DOHH2 (cell line): ENCODE data around the gene SSUH2.

Experiments used
- H3F3A ChIP-seq: fragments of 200-600 bp; sonication (generic), shearing (Covaris generic); 2 replicates; pipeline ENCODE4 v1.6.0; 2016; ENCODE audit warnings: antibody characterized with exemption, mild to moderate bottlenecking; ENCODE audit not compliant: control insufficient read depth, insufficient read depth
- H3K27ac ChIP-seq: fragments of 200-600 bp; sonication (generic); 2 replicates; pipeline ENCODE4 v1.5.1; 2014; ENCODE audit warnings: low read depth, mild to moderate bottlenecking, low read length, moderate library complexity
- H3K27me3 ChIP-seq: fragments of 200-600 bp; sonication (generic); 2 replicates; pipeline ENCODE4 v1.6.1; 2014; ENCODE audit warnings: mild to moderate bottlenecking, low read length, mixed read lengths; ENCODE audit not compliant: control insufficient read depth
- H3K36me3 ChIP-seq: fragments of 200-600 bp; sonication (generic); 2 replicates; pipeline ENCODE4 v1.6.1; 2014; ENCODE audit warnings: mild to moderate bottlenecking, low read length, moderate library complexity, mixed read lengths; ENCODE audit not compliant: control insufficient read depth
- H3K4me1 ChIP-seq: fragments of 200-600 bp; sonication (generic); 2 replicates; pipeline ENCODE4 v1.6.1; 2014; ENCODE audit warnings: mild to moderate bottlenecking, low read length, mixed read lengths; ENCODE audit not compliant: control insufficient read depth
- H3K4me2 ChIP-seq: fragments of 200-600 bp; sonication (generic); 2 replicates; pipeline ENCODE4 v1.6.0; 2014; ENCODE audit warnings: mild to moderate bottlenecking, low read length, moderate library complexity
- H3K4me3 ChIP-seq: fragments of 200-600 bp; sonication (generic); 2 replicates; pipeline ENCODE4 v1.5.1; 2014; ENCODE audit warnings: mild to moderate bottlenecking, low read length, mixed read lengths
- H3K79me2 ChIP-seq: fragments of 200-600 bp; sonication (generic); 2 replicates; pipeline ENCODE4 v1.6.1; 2014; ENCODE audit warnings: mild to moderate bottlenecking, low read length, mixed read lengths; ENCODE audit not compliant: control insufficient read depth
- H3K9me2 ChIP-seq: fragments of 200-600 bp; sonication (generic); replicated peaks from 2 replicates; pipeline ENCODE4 v1.6.1; 2014; ENCODE audit warnings: mild to moderate bottlenecking, low read length, mixed read lengths; ENCODE audit not compliant: control insufficient read depth
- H3K9me3 ChIP-seq: fragments of 200-600 bp; sonication (generic); 2 replicates; pipeline ENCODE4 v1.6.1; 2014; ENCODE audit warnings: antibody characterized with exemption, low read length, mixed read lengths; ENCODE audit not compliant: control insufficient read depth, insufficient read depth
- H4K20me1 ChIP-seq: fragments of 200-600 bp; sonication (generic); 2 replicates; pipeline ENCODE4 v1.6.0; 2014; ENCODE audit warnings: low read depth, mild to moderate bottlenecking, antibody characterized with exemption, low read length, moderate library complexity; ENCODE audit not compliant: control insufficient read depth, insufficient read depth
- CTCF ChIP-seq: fragments of 200-600 bp; sonication (generic); IDR thresholded peaks from one replicate; pipeline ENCODE4 v1.5.1; 2014; ENCODE audit warnings: antibody characterized with exemption, mild to moderate bottlenecking, low read depth, low read length; ENCODE audit not compliant: poor library complexity, severe bottlenecking
- EZH2phosphoT487 ChIP-seq: fragments of 200-600 bp; sonication (generic); IDR thresholded peaks from 2 replicates; pipeline ENCODE4 v1.6.1; 2017; ENCODE audit warnings: borderline replicate concordance, mild to moderate bottlenecking, antibody characterized with exemption, low read length, moderate library complexity, mixed read lengths

The SSUH2 gene

GRCh38 chr3:8662594-8662993 lies 18.0 kb upstream of the SSUH2 start:
- no peaks in the 10 kb centered on the region for H3K27me3 ChIP-seq
- no peaks in the 10 kb centered on the region; the same call in 1 of the 2 replicates for H3F3A ChIP-seq
- peaks cover 91% of the 10 kb centered on the region for H3K4me1 ChIP-seq
- H3K27ac ChIP-seq, result no peak overlapping the region
- TF ChIP-seq EZH2phosphoT487 (no peak), CTCF (no peak)
- H4K20me1 ChIP-seq, result no peaks in the 10 kb centered on the region
- no peaks in the 10 kb centered on the region for H3K9me3 ChIP-seq
- no peaks in the 10 kb centered on the region for H3K36me3 ChIP-seq
- no peaks in the 10 kb centered on the region for H3K9me2 ChIP-seq
- H3K79me2 ChIP-seq, result no peaks in the 10 kb centered on the region
- H3K4me3 ChIP-seq, result no peak overlapping the region
- no peak overlapping the region for H3K4me2 ChIP-seq

- Histone ChIP-seq H4K20me1 (no peaks in the 10 kb centered on the region), H3K27me3 (no peaks in the 10 kb centered on the region), H3K9me3 (no peaks in the 10 kb centered on the region), H3F3A (no peaks in the 10 kb centered on the region; the same call in 1 of the 2 replicates), H3K4me3 (no peak overlapping the region), H3K27ac (peak overlapping the region; percentile 84), H3K9me2 (no peaks in the 10 kb centered on the region), H3K4me1 (peaks cover 91% of the 10 kb centered on the region), H3K79me2 (no peaks in the 10 kb centered on the region), H3K36me3 (no peaks in the 10 kb centered on the region), H3K4me2 (peak overlapping the region; percentile 36)
- TF ChIP-seq EZH2phosphoT487 (no peak), CTCF (no peak)
Measured at GRCh38 chr3:8660175-8661118, 15.8 kb upstream of the SSUH2 start.

GRCh38 chr3:8659242-8659641 lies 14.6 kb upstream of the SSUH2 start:
- H3K4me3 ChIP-seq, result peak overlapping the region; percentile 43; the same call in 1 of the 2 replicates
- H3K27me3 ChIP-seq, result no peaks in the 10 kb centered on the region
- peaks cover 79% of the 10 kb centered on the region for H3K4me1 ChIP-seq
- H3K79me2 ChIP-seq, result no peaks in the 10 kb centered on the region
- H3K9me2 ChIP-seq, result no peaks in the 10 kb centered on the region
- H3F3A ChIP-seq, result no peaks in the 10 kb centered on the region; the same call in 1 of the 2 replicates
- no peaks in the 10 kb centered on the region for H3K36me3 ChIP-seq
- H4K20me1 ChIP-seq, result no peaks in the 10 kb centered on the region
- no peaks in the 10 kb centered on the region for H3K9me3 ChIP-seq
- TF ChIP-seq CTCF (no peak), EZH2phosphoT487 (no peak)
- H3K4me2 ChIP-seq, result peak overlapping the region; percentile 67
- peak overlapping the region; percentile 84 for H3K27ac ChIP-seq
